IMR-90 (cell line): ENCODE results near the gene NCKAP5L. TPM values are rescaled to one million over a fixed set of nuclear protein-coding genes. Genes with fewer than 3 reads are reported as not detected.

ENCODE experiments used
- ATAC-seq: fragments of 200-7000 bp; cut with Tn5 transposase; 2 replicates; pipeline ENCODE4 v1.9.1; 2020; ENCODE audit warnings: low read depth, mild to moderate bottlenecking, moderate library complexity
- BruUV-seq: library from RNA; stranded (reverse); fragments of 400-500 nt; replicated peaks from 2 replicates; lab custom pipeline; 2021; lab: Mats Ljungman, UMichigan
- CTCF ChIA-PET: fragments of 300-600 bp; formaldehyde crosslinking; extraction: SDS; loops from one replicate; lab custom pipeline; 2021; ENCODE audit warnings: antibody characterized with exemption; lab: Yijun Ruan, JAX
- POLR2A ChIA-PET: fragments of 300-600 bp; sonication (Branson Sonifier 250); formaldehyde crosslinking; loops from one replicate; lab custom pipeline; 2022; ENCODE audit warnings: antibody characterized with exemption; ENCODE audit not compliant: unreplicated experiment; lab: Charles Lee
- DNase-seq: peaks from one replicate; pipeline ENCODE4 v3.0.0; 2013
- H2AFZ ChIP-seq: replicated peaks from 2 replicates; pipeline ENCODE3; 2013; ENCODE audit warnings: low read length, mild to moderate bottlenecking; ENCODE audit not compliant: poor library complexity
- H2AK5ac ChIP-seq: 2 replicates; pipeline ENCODE4 v1.6.1; 2013; ENCODE audit warnings: low read depth, low read length, inconsistent platforms
- H2AK9ac ChIP-seq: replicated peaks from 2 replicates; pipeline ENCODE3; 2013; ENCODE audit warnings: mild to moderate bottlenecking, low read depth, low read length, moderate library complexity; ENCODE audit not compliant: poor library complexity
- H2BK120ac ChIP-seq: 2 replicates; pipeline ENCODE4 v1.6.1; 2013; ENCODE audit warnings: low read depth, low read length, inconsistent platforms
- H2BK15ac ChIP-seq: 3 replicates; pipeline ENCODE4 v1.6.1; 2013; ENCODE audit warnings: low read depth, low read length, inconsistent platforms
- H2BK20ac ChIP-seq: 2 replicates; pipeline ENCODE4 v1.6.1; 2013; ENCODE audit warnings: low read depth, mild to moderate bottlenecking, inconsistent platforms, low read length, moderate library complexity
- H2BK5ac ChIP-seq: 2 replicates; pipeline ENCODE4 v1.6.1; 2013; ENCODE audit warnings: mild to moderate bottlenecking, low read depth, low read length, inconsistent platforms; ENCODE audit not compliant: poor library complexity, severe bottlenecking
- H3K14ac ChIP-seq: replicated peaks from 2 replicates; pipeline ENCODE4 v1.6.1; 2013; ENCODE audit warnings: low read depth, low read length, inconsistent platforms
- H3K18ac ChIP-seq: 2 replicates; pipeline ENCODE4 v1.6.1; 2013; ENCODE audit warnings: low read depth, low read length, control low read depth
- H3K23ac ChIP-seq: 2 replicates; pipeline ENCODE4 v1.6.1; 2013; ENCODE audit warnings: low read depth, low read length, inconsistent platforms
- H3K27ac ChIP-seq: 2 replicates; pipeline ENCODE4 v1.5.1; 2013; ENCODE audit warnings: mild to moderate bottlenecking, control low read depth, low read length; ENCODE audit not compliant: insufficient read depth
- H3K27me3 ChIP-seq: 2 replicates; pipeline ENCODE4 v1.6.1; 2013; ENCODE audit warnings: low read length; ENCODE audit not compliant: control insufficient read depth, insufficient read depth
- H3K36me3 ChIP-seq: 2 replicates; pipeline ENCODE4 v1.6.1; 2013; ENCODE audit warnings: low read length, mixed read lengths; ENCODE audit not compliant: control insufficient read depth, insufficient read depth
- H3K4ac ChIP-seq: 2 replicates; pipeline ENCODE4 v1.6.1; 2013; ENCODE audit warnings: low read depth, low read length, inconsistent platforms
- H3K4me1 ChIP-seq: 2 replicates; pipeline ENCODE4 v1.6.1; 2013; ENCODE audit warnings: low read length, mixed read lengths; ENCODE audit not compliant: control insufficient read depth, insufficient read depth
- H3K4me2 ChIP-seq: 2 replicates; pipeline ENCODE4 v1.6.1; 2013; ENCODE audit warnings: low read depth, mild to moderate bottlenecking, control low read depth, low read length, moderate library complexity
- H3K4me3 ChIP-seq: 2 replicates; pipeline ENCODE4 v1.5.1; 2013; ENCODE audit warnings: low read depth, mild to moderate bottlenecking, control low read depth, low read length, moderate library complexity; ENCODE audit not compliant: insufficient read depth
- H3K56ac ChIP-seq: 2 replicates; pipeline ENCODE4 v1.6.1; 2013; ENCODE audit warnings: low read length, inconsistent platforms; ENCODE audit not compliant: insufficient read depth; ENCODE audit errors: extremely low read depth
- H3K79me1 ChIP-seq, 2 experiments: 2 replicates each; pipeline ENCODE4 v1.6.1; 2013; ENCODE audit warnings: low read length in 2 of 2, inconsistent platforms in 1 of 2, low read depth in 1 of 2
- H3K9ac ChIP-seq: 2 replicates; pipeline ENCODE4 v1.6.1; 2013; ENCODE audit warnings: low read depth, low read length, control low read depth
- H3K9me1 ChIP-seq: 2 replicates; pipeline ENCODE4 v1.6.1; 2013; ENCODE audit warnings: low read length, inconsistent platforms; ENCODE audit not compliant: insufficient read depth
- H3K9me3 ChIP-seq: 2 replicates; pipeline ENCODE4 v1.6.1; 2013; ENCODE audit warnings: low read length; ENCODE audit not compliant: control insufficient read depth, insufficient read depth
- H4K20me1 ChIP-seq: 2 replicates; pipeline ENCODE4 v1.6.1; 2013; ENCODE audit warnings: low read length, inconsistent platforms; ENCODE audit not compliant: insufficient read depth
- H4K5ac ChIP-seq: 2 replicates; pipeline ENCODE4 v1.6.1; 2013; ENCODE audit warnings: mild to moderate bottlenecking, low read depth, low read length, control low read depth
- H4K8ac ChIP-seq, 2 experiments: 2 replicates each; pipeline ENCODE4 v1.6.1; 2013; ENCODE audit warnings: low read depth in 2 of 2, low read length in 2 of 2, control low read depth in 1 of 2, inconsistent platforms in 1 of 2
- H4K91ac ChIP-seq: 2 replicates; pipeline ENCODE4 v1.6.1; 2013; ENCODE audit warnings: low read depth, low read length, inconsistent platforms; ENCODE audit not compliant: insufficient read depth
- BHLHE40 ChIP-seq: fragments of 150-350 bp; IDR thresholded peaks from 2 replicates; pipeline ENCODE4 v1.6.1; 2016; ENCODE audit warnings: mild to moderate bottlenecking, low read depth, low read length
- CEBPB ChIP-seq: IDR thresholded peaks from 2 replicates; pipeline ENCODE4 v1.6.1; 2012; ENCODE audit warnings: low read depth, low read length, improper control_type of control experiment
- FOS ChIP-seq: fragments of 150-350 bp; IDR thresholded peaks from 2 replicates; pipeline ENCODE4 v1.6.1; 2016; ENCODE audit warnings: low read depth, low read length
- MAFK ChIP-seq: IDR thresholded peaks from 2 replicates; pipeline ENCODE4 v1.6.1; 2012; ENCODE audit warnings: low read depth, low read length, improper control_type of control experiment
- MAZ ChIP-seq: IDR thresholded peaks from 2 replicates; pipeline ENCODE4 v1.6.1; 2012; ENCODE audit warnings: low read depth, mild to moderate bottlenecking, low read length, improper control_type of control experiment, moderate library complexity, borderline replicate concordance
- MXI1 ChIP-seq: IDR thresholded peaks from 2 replicates; pipeline ENCODE4 v1.6.1; 2012; ENCODE audit warnings: low read depth, mild to moderate bottlenecking, low read length, moderate library complexity, borderline replicate concordance
- NFE2L2 ChIP-seq: fragments of 150-350 bp; IDR thresholded peaks from 2 replicates; pipeline ENCODE4 v1.6.1; 2016; ENCODE audit warnings: low read depth, mild to moderate bottlenecking, low read length
- POLR2A ChIP-seq: IDR thresholded peaks from 2 replicates; pipeline ENCODE4 v1.6.1; 2012; ENCODE audit warnings: mild to moderate bottlenecking, low read depth, low read length
- RFX5 ChIP-seq: IDR thresholded peaks from 2 replicates; pipeline ENCODE4 v1.8.0; 2012; ENCODE audit warnings: low read depth, mild to moderate bottlenecking, low read length, moderate library complexity
- SMC3 ChIP-seq: fragments of 150-350 bp; IDR thresholded peaks from 2 replicates; pipeline ENCODE4 v1.6.1; 2016; ENCODE audit warnings: low read depth, mild to moderate bottlenecking, antibody characterized with exemption, low read length, moderate library complexity
- WGBS, 2 experiments: methylation state at CpG; one replicate each; pipeline versions ENCODE4 v1.1.5 to v1.1.7; 2013; ENCODE audit warnings: missing lambda C conversion rate in 2 of 2; ENCODE audit not compliant: insufficient read length in 1 of 2; ENCODE audit errors: extremely low coverage in 2 of 2; 5-methylcytosine and 5-hydroxymethylcytosine counted together
- dilution Hi-C: fragments of 300-500 bp; cut with HindIII; formaldehyde crosslinking; loops from one replicate; pipeline ENCODE4 v1.14.3; 2018; ENCODE audit warnings: low sequenced_read_pairs; ENCODE audit not compliant: unreplicated experiment
- in situ Hi-C: fragments of 300-500 bp; cut with MboI; formaldehyde crosslinking; loops from 3 replicates; pipeline ENCODE4 v1.14.3; 2019; ENCODE audit warnings: low sequenced_read_pairs, inconsistent platforms, mixed read lengths
- intact Hi-C: fragments of 100-400 bp; cut with micrococcal nuclease; formaldehyde crosslinking; loops from 2 replicates; pipeline ENCODE4 v1.10.0; 2022
- polyA plus RNA-seq, 3 experiments: library from polyadenylated mRNA; depleted of rRNA; stranded (reverse); fragments of >200 nt; gene quantifications; 2 replicates each; pipeline ENCODE4 v1.2.3, GENCODE V29; 2012; ENCODE audit warnings: low replicate concordance in 1 of 3
- total RNA-seq: library from RNA; depleted of rRNA; stranded (reverse); fragments of >200 nt; gene quantifications from 2 replicates; pipeline ENCODE4 v1.2.3, GENCODE V29; 2012
- TF ChIP-seq, protein P1 (sequence below): fragments of 150-350 bp; IDR thresholded peaks from 2 replicates; pipeline ENCODE4 v1.6.1; 2017; ENCODE audit warnings: mild to moderate bottlenecking, antibody characterized with exemption, low read length, low read depth
- TF ChIP-seq, protein P2 (sequence below): conservative IDR thresholded peaks from 2 replicates; pipeline ENCODE4 v1.5.1; 2012; ENCODE audit warnings: mild to moderate bottlenecking, low read depth, low read length, improper control_type of control experiment
- TF ChIP-seq, protein P3 (sequence below): fragments of 150-350 bp; IDR thresholded peaks from 2 replicates; pipeline ENCODE4 v1.6.1; 2016; ENCODE audit warnings: low read depth, mild to moderate bottlenecking, low read length, moderate library complexity, borderline replicate concordance

NCKAP5L gene
- total and polyA plus RNA-seq, 2 of the 4 experiments (the other 2 are of a cell fraction): 6.1 to 14.4 TPM

DNA sequence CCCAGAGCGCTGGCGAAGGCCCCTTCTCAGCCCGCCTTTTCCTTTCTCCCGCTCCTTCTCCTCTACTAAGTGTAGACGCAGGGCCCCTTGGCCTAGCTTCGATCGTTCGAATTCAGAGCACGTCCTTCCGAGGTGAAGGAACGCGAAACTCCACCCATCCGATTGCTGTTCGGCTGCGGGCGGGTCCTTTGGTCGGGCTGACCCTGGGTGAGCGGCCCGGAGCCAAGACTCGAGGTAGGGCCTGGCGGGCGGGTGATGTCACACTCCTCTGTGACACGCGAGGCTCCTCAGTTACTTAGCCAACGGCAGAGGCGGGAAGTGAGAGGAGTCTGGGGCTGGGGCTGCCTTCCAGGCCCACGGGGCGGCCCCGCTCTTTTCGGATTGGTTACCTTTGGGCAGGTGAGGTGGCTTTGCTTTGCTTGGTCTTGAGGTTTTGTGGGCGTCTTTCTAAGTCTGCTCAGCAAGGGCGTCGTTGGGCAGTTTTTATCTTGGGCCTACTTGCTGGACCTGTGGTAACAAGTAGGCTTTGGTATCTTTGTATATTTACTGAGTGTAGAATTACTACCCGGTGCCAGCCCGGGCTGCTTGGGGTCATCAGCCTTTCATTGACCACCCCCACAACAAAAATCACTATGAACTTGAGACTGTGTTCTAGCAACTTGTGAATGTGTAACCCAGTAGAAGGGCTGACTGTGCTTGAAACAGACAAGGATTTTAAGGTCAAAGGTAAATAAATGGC, 86.2 kb downstream of the NCKAP5L start:
- peak; percentile 48 for ATAC-seq
- H2BK5ac ChIP-seq: peak overlapping the region; percentile 90
- H3K56ac ChIP-seq: peak overlapping the region; percentile 97
- H3K14ac ChIP-seq: peak overlapping the region; percentile 68
- no TSS peak for BruUV-seq
- ChIA-PET CTCF (interaction anchor here (0.6 to 1.4 kb wide), 16 partner anchors 12 to 98 kb away, joined by 3 to 7 read pairs (median 3); partner anchors contain the start of gene FMNL3), POLR2A (interaction anchor here (0.5 to 1.4 kb wide), 5 partner anchors 9 to 101 kb away, joined by 3 to 7 read pairs (median 5); partner anchors contain the start of gene BCDIN3D)
- H2BK15ac ChIP-seq: no peak overlapping the region
- peak overlapping the region; percentile 98 for H3K4ac ChIP-seq
- H3K9me1 ChIP-seq: peaks cover 9% of the 10 kb centered on the region
- H2AFZ ChIP-seq: peak overlapping the region; percentile 79
- no peak overlapping the region for H2BK20ac ChIP-seq
- H3K23ac ChIP-seq: peak overlapping the region; percentile 43; the same call in 1 of the 2 replicates
- H3K36me3 ChIP-seq: 0 out of 2 replicates have a peak, but pooled peaks cover 2% of the 10 kb centered on the region
- DNase-seq: peak; percentile 86
- peaks cover 0 to 21% of the 10 kb centered on the region in 2 experiments; a peak in 2 of 4 replicates for H3K79me1 ChIP-seq
- 0 out of 2 replicates have a peak overlapping the region, but pooled peaks have one; percentile 16 for H4K5ac ChIP-seq
- H3K4me1 ChIP-seq: peaks cover 5% of the 10 kb centered on the region
- dilution Hi-C loops (no loop called here), intact Hi-C loops (loop anchor here (1.0 kb wide), 2 partner anchors 35 to 98 kb away; partner anchors contain the start of gene FMNL3), in situ Hi-C loops (no loop called here)
- peak overlapping the region; percentile 48 for H2AK5ac ChIP-seq
- H3K27ac ChIP-seq: peak overlapping the region; percentile 90
- no peak overlapping the region for H2BK120ac ChIP-seq
- H4K20me1 ChIP-seq: peaks cover 56% of the 10 kb centered on the region
- H3K9me3 ChIP-seq: no peaks in the 10 kb centered on the region
- WGBS, 2 experiments: 0% methylated on average over 5 of the region's 35 CpGs; no CpG with 5 or more reads in 1 of the 2 experiments
- H4K8ac ChIP-seq: peak overlapping the region; percentile 67 to 96; a peak in 3 of 4 replicates
- peak overlapping the region; percentile 93 for H3K9ac ChIP-seq
- H3K18ac ChIP-seq: peak overlapping the region; percentile 10; the same call in 1 of the 2 replicates
- H3K4me3 ChIP-seq: peak overlapping the region; percentile 69
- peak overlapping the region; percentile 65 for H2AK9ac ChIP-seq
- H3K4me2 ChIP-seq: peak overlapping the region; percentile 85
- H3K27me3 ChIP-seq: no peaks in the 10 kb centered on the region
- H4K91ac ChIP-seq: peak overlapping the region; percentile 61
- no peak for TF ChIP-seq SMC3
- peak; percentile 70; the same call in 1 of the 2 replicates for TF ChIP-seq POLR2A
- TF ChIP-seq CEBPB: peak; percentile 47; the same call in 1 of the 2 replicates
- TF ChIP-seq MXI1: 0 out of 2 replicates have a peak, but pooled peaks have one; percentile 25
- TF ChIP-seq NFE2L2: no peak
- TF ChIP-seq, protein P1, sequence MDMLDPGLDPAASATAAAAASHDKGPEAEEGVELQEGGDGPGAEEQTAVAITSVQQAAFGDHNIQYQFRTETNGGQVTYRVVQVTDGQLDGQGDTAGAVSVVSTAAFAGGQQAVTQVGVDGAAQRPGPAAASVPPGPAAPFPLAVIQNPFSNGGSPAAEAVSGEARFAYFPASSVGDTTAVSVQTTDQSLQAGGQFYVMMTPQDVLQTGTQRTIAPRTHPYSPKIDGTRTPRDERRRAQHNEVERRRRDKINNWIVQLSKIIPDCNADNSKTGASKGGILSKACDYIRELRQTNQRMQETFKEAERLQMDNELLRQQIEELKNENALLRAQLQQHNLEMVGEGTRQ: no peak
- no peak for TF ChIP-seq MAFK
- TF ChIP-seq, protein P2, sequence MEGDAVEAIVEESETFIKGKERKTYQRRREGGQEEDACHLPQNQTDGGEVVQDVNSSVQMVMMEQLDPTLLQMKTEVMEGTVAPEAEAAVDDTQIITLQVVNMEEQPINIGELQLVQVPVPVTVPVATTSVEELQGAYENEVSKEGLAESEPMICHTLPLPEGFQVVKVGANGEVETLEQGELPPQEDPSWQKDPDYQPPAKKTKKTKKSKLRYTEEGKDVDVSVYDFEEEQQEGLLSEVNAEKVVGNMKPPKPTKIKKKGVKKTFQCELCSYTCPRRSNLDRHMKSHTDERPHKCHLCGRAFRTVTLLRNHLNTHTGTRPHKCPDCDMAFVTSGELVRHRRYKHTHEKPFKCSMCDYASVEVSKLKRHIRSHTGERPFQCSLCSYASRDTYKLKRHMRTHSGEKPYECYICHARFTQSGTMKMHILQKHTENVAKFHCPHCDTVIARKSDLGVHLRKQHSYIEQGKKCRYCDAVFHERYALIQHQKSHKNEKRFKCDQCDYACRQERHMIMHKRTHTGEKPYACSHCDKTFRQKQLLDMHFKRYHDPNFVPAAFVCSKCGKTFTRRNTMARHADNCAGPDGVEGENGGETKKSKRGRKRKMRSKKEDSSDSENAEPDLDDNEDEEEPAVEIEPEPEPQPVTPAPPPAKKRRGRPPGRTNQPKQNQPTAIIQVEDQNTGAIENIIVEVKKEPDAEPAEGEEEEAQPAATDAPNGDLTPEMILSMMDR: no peak
- no peak for TF ChIP-seq BHLHE40
- TF ChIP-seq RFX5: no peak
- TF ChIP-seq FOS: no peak
- no peak; the same call in 1 of the 2 replicates for TF ChIP-seq MAZ
- TF ChIP-seq, protein P3, sequence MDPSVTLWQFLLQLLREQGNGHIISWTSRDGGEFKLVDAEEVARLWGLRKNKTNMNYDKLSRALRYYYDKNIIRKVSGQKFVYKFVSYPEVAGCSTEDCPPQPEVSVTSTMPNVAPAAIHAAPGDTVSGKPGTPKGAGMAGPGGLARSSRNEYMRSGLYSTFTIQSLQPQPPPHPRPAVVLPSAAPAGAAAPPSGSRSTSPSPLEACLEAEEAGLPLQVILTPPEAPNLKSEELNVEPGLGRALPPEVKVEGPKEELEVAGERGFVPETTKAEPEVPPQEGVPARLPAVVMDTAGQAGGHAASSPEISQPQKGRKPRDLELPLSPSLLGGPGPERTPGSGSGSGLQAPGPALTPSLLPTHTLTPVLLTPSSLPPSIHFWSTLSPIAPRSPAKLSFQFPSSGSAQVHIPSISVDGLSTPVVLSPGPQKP: no peak
